ENCODE results near the gene CR1L.

The CR1L gene

DNA sequence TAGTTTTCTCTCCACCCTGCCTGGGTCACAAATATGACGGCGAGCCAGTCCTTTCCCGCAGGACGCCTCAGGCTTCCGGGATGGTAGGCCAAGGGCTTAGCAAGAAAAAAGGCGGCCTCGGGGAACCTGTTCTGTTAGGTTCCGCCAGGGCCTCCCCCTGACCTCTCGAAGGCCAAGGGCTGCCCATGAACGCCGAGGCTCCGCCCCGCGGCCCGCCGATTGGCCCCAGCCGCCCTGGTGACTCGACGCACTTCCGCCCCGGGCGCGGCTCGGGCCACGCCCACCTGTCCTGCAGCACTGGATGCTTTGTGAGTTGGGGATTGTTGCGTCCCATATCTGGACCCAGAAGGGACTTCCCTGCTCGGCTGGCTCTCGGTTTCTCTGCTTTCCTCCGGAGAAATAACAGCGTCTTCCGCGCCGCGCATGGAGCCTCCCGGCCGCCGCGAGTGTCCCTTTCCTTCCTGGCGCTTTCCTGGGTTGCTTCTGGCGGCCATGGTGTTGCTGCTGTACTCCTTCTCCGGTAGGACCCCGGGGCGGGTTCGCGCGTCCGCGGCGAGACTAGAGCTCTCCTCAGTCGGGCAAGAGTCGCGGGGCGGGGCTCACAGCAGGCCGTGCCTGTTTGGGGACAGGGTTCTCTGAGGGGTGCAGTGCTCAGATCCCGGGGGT is 107.0 kb downstream of the CR1L start, which contains the start of gene CD46:
CD46 (plus strand) TSS at position 265 of the 666 bp plus-strand sequence; CDS start at position 424, 159 bp downstream.
- TF ChIP-seq, protein P1, sequence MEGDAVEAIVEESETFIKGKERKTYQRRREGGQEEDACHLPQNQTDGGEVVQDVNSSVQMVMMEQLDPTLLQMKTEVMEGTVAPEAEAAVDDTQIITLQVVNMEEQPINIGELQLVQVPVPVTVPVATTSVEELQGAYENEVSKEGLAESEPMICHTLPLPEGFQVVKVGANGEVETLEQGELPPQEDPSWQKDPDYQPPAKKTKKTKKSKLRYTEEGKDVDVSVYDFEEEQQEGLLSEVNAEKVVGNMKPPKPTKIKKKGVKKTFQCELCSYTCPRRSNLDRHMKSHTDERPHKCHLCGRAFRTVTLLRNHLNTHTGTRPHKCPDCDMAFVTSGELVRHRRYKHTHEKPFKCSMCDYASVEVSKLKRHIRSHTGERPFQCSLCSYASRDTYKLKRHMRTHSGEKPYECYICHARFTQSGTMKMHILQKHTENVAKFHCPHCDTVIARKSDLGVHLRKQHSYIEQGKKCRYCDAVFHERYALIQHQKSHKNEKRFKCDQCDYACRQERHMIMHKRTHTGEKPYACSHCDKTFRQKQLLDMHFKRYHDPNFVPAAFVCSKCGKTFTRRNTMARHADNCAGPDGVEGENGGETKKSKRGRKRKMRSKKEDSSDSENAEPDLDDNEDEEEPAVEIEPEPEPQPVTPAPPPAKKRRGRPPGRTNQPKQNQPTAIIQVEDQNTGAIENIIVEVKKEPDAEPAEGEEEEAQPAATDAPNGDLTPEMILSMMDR (IDR thresholded peaks at IDR 0.05): no peak

DNA sequence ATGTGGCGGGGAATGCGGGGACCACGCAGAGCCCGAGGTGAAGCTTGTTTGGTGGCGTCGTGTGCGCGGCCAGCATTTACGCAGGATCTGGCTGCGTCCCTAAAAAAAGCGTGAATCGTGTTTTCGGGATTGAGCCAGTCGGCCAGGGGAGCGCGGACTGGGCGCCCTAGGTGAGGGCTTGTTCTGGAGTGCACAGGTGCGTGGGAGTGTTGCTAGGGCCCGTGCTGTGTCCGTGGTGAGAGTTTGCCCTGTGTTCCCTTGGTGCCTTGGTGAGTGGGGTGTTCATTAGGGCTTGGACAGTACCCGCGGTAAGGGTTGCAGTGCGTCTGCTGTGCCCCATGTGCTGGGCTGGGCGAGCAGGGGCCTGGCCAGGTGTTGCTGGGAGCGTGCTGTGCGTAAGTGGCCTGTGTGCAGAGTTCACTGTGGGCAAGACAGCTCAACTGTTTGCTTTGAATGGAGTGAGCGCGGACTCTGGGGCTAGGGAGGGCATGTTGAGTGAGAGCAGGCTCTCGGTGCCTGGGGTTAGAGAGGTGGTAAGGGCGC is 107.6 kb downstream of the CR1L start:
- TF ChIP-seq, protein P1 (IDR thresholded peaks at IDR 0.05): no peak

DNA sequence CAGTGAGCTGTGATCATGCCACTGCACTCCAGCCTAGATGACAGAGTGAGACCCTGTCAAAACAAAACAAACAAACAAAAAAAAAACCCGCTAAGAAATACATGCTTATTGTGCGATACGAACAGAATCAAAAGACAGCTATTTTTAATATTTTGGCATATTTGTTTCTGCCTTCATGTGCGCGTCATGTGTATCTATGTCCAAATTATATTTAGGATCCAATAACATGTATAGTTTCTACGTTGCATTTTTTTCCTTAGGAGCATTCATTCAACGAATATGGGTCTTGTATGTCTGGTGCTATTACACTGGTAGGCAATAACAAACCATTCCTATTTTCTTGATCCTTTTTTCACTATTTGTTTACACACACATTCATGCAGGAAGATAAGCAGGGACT is 108.7 kb downstream of the CR1L start:
- TF ChIP-seq, protein P1 (IDR thresholded peaks at IDR 0.05): no peak

DNA sequence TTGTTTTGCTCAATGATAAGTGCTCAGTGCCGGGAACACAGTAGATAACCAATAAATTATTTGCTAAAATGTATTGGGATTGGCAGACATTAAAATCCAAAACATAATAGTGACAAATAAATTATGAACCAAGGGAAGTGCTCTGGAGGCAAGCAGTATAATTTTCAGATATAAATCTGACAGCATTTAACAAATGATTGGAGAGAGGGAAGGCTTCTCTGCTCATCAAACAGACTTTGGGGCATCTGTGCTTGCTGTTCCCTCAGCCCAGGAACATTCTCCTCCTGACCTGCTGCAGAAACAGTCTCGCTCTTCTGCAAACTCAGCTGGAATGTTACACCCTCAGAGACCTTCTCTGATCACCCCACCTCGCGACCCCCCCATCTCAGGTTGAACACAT is 109.1 kb downstream of the CR1L start:
- TF ChIP-seq, protein P1 (IDR thresholded peaks at IDR 0.05): no peak

DNA sequence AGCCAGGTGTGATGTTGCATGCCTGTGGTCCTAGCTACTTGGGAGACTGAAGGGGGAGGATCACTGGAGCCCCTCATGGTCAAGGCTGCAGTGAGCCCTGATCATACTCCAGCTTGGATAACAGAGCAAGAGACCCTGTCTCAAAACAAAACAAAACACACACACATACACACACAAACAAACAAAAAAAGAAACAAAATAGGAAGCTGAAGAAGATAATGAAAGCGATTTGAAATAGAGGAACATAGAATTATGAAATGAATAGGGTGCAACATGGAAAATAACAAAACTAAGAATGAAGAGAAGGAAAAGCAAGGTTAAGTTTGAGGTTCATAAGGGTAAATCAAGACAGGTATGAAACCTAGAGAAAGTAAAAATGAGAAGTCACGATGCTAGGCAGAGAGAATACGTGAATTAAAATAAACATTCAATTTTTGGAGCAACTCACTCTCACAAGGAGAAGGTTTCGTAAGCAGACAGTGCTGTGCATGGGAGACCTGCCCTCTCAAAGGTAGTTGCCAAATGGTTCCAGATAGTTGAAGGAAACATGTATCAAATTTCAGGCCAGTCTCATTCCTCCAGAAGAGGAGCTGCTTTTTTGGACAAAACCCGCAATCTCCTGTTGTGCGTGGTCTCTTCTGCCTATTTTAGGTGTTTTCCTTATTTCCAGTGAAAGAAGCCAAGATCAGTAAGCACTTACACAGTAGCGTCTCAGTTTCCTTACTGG is 110.2 kb downstream of the CR1L start:
- TF ChIP-seq, protein P1 (IDR thresholded peaks at IDR 0.05): no peak

DNA sequence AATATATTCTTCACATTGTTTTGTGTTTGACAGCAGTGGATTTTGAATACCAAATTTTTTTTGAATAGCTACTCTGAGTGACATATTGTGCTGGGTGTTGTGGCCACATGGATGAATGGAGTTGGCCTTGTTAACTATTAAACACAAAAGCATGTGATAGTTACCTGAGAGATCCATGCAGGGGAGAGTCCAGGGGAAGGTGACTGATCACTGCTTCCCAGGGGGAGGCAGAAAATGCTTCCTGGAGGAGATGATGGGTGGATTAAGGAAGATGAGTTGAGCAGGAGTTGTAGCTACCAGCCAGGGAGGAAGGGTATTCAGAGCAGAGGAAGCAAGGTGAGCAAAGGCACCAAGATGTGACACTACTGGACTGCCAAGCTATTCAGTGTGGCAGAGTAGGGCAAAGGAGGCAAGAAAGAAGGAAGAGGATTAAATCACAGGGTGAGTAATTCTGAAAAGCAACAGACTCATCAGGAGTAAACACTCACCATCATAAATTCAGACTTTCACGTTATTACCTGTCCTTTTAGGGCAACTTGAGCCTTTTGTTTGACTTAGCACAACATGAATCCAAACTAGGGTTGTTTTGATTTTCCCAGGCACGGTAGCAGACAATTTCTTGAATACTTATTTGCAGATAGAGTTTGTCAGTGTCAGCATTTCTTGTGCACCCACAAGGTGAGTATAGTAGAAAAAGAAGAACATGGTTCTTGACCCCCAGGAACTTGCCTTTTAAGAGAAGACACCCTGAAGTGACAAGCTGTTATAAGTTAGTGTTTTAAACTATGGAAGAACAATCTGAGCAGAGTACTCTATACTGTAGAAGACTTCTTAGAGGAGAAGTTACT is 111.1 kb downstream of the CR1L start:
- TF ChIP-seq, protein P1 (IDR thresholded peaks at IDR 0.05): no peak

DNA sequence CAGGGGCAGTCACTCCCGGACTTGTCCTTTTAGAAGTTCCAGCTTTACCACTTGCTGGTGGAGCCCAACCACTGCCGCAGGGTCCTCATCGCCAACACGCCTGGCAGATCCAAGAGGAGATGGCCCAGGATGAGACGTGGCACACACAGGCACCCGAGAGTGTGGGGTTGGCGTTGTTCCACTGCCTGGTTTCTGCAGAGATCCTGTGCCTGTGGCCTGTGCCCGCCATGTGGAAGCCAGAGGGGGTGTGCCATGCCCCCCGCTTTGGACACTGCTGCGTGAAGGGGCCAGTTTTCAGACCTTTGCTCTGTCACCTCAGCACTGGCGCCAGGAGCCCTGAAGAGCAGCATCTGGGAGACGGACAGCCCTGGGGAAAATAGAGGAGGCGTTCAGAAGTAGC is 117.7 kb downstream of the CR1L start:
- TF ChIP-seq, protein P1 (IDR thresholded peaks at IDR 0.05): no peak

Data from LNCAP (cell line).